Effector memory CD8-positive, alpha-beta T cell (primary cell): ENCODE data around the gene DLG2.

Experiments used
- ATAC-seq: fragments of 150-1000 bp; cut with Tn5 transposase; replicated peaks from 2 replicates; pipeline ENCODE4 v1.10.0; 2021; ENCODE audit warnings: mild to moderate bottlenecking, moderate library complexity
- DNase-seq, 3 experiments: peaks; one replicate each; pipeline ENCODE4 v3.0.0; 2021
- H3K27ac Mint-ChIP-seq, 2 donors: one replicate each; pipeline ENCODE4 v1.8.0; 2022; ENCODE audit warnings: mild to moderate bottlenecking in 2 of 2, mixed read lengths in 2 of 2, moderate library complexity in 2 of 2
- H3K27me3 Mint-ChIP-seq, 2 donors: one replicate each; pipeline ENCODE4 v1.8.0; 2022; ENCODE audit warnings: mixed read lengths in 2 of 2
- H3K36me3 Mint-ChIP-seq: one replicate; pipeline ENCODE4 v1.8.0; 2022; ENCODE audit warnings: mild to moderate bottlenecking, moderate library complexity, mixed read lengths; ENCODE audit not compliant: insufficient read depth
- H3K4me1 Mint-ChIP-seq, 2 donors: one replicate each; pipeline ENCODE4 v1.8.0; 2022; ENCODE audit warnings: low read depth in 2 of 2, mixed read lengths in 2 of 2
- H3K4me3 Mint-ChIP-seq, 2 donors: one replicate each; pipeline ENCODE4 v1.8.0; 2022; ENCODE audit warnings: mild to moderate bottlenecking in 2 of 2, mixed read lengths in 2 of 2, moderate library complexity in 2 of 2
- H3K9me3 Mint-ChIP-seq, 2 donors: one replicate each; pipeline ENCODE4 v1.8.0; 2022; ENCODE audit warnings: mixed read lengths in 2 of 2

The DLG2 gene

DNA sequence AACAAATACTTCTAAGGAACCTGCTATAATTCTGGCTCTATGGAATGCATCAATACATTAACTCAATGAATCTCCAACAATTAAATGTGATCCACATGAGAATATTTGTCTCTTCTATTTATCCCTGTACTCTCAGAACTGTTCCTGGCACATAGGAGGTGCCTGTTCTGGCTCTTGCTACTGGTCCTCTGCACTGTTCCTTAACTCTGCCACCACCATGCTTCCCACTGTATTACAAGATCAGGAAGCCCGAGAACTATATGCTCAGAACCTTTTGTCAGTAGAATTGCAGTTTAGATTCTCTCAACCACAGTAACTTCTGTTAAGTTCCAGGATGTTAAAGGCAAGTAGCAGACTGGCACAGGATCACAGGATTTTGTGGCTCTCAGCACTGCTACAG lies 1964.7 kb downstream of the DLG2 start:
- ATAC-seq (no peak), DNase-seq (no peak)
- H3K27me3 Mint-ChIP-seq = no peaks in the 10 kb centered on the region
- H3K4me3 Mint-ChIP-seq = no peak overlapping the region
- no peaks in the 10 kb centered on the region for H3K36me3 Mint-ChIP-seq
- no peaks in the 10 kb centered on the region for H3K9me3 Mint-ChIP-seq
- H3K27ac Mint-ChIP-seq = no peak overlapping the region
- no peaks in the 10 kb centered on the region for H3K4me1 Mint-ChIP-seq

GRCh38 chr11:83661491-83662350 lies 1965.4 kb downstream of the DLG2 start:
- no peaks in the 10 kb centered on the region for H3K4me1 Mint-ChIP-seq
- peaks cover 0 to 2% of the 10 kb centered on the region in 2 donors for H3K9me3 Mint-ChIP-seq
- no peaks in the 10 kb centered on the region for H3K36me3 Mint-ChIP-seq
- ATAC-seq = no peak
- no peak overlapping the region for H3K4me3 Mint-ChIP-seq
- H3K27me3 Mint-ChIP-seq = no peaks in the 10 kb centered on the region
- no peak for DNase-seq
- H3K27ac Mint-ChIP-seq = no peak overlapping the region

GRCh38 chr11:83659466-83659865 lies 1967.7 kb downstream of the DLG2 start:
- no peak for DNase-seq
- H3K27ac Mint-ChIP-seq = no peak overlapping the region

DNA sequence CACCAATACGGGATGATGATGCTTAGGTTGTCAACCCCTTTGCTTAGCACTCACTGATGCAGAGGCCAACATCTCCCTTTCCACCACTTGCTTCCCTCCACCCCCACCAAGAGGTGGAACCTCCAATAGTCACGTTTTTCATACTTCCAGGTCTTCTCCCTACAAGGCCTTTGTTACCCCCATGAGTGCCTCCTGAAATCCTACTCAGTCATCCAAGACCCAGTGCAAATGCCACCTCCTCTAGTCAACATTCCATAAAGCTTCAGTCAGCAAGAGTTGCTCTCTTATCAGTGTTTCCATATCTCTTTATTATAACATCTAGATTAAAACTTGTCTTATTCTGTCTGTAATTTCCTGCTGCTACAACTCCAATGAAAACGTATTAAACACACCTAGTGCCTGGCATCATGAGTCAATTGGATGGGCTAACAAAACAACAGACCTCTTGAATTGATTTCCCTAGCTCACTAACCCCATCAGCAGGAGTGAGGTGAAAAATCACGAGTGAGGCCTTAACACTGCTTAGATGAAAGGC lies 1970.3 kb downstream of the DLG2 start:
- H3K9me3 Mint-ChIP-seq = peaks cover 0 to 2% of the 10 kb centered on the region in 2 donors
- no peak overlapping the region for H3K4me3 Mint-ChIP-seq
- ATAC-seq (no peak), DNase-seq (no peak)
- H3K27me3 Mint-ChIP-seq = no peaks in the 10 kb centered on the region
- H3K36me3 Mint-ChIP-seq = no peaks in the 10 kb centered on the region
- no peak overlapping the region for H3K27ac Mint-ChIP-seq
- H3K4me1 Mint-ChIP-seq = no peaks in the 10 kb centered on the region

More at GRCh38 chr11:83659466-83659865, 1967.7 kb downstream of the DLG2 start:
- Mint-ChIP-seq H3K9me3 (peaks cover 0 to 2% of the 10 kb centered on the region in 2 donors), H3K36me3 (no peaks in the 10 kb centered on the region), H3K4me1 (no peaks in the 10 kb centered on the region), H3K27me3 (no peaks in the 10 kb centered on the region), H3K4me3 (no peak overlapping the region)
- no peak for ATAC-seq

- H3K4me3 Mint-ChIP-seq = no peak overlapping the region
- ATAC-seq (no peak), DNase-seq (no peak)
- peaks cover 0 to 2% of the 10 kb centered on the region in 2 donors for H3K9me3 Mint-ChIP-seq
- H3K4me1 Mint-ChIP-seq = no peaks in the 10 kb centered on the region
- H3K27me3 Mint-ChIP-seq = no peaks in the 10 kb centered on the region
- no peak overlapping the region for H3K27ac Mint-ChIP-seq
- H3K36me3 Mint-ChIP-seq = no peaks in the 10 kb centered on the region
Measured at GRCh38 chr11:83655976-83656375, 1971.2 kb downstream of the DLG2 start.

GRCh38 chr11:83649528-83649855 lies 1977.7 kb downstream of the DLG2 start:
- ATAC-seq (no peak), DNase-seq (no peak)
- Mint-ChIP-seq H3K27ac (no peak overlapping the region), H3K4me1 (no peaks in the 10 kb centered on the region), H3K4me3 (no peak overlapping the region), H3K9me3 (peaks cover 0 to 2% of the 10 kb centered on the region in 2 donors), H3K36me3 (no peaks in the 10 kb centered on the region), H3K27me3 (peaks cover 6% of the 10 kb centered on the region in 2 donors)

- Mint-ChIP-seq H3K4me1 (no peaks in the 10 kb centered on the region), H3K36me3 (no peaks in the 10 kb centered on the region), H3K9me3 (peaks cover 0 to 2% of the 10 kb centered on the region in 2 donors), H3K27ac (no peak overlapping the region), H3K27me3 (peaks cover 6% of the 10 kb centered on the region in 2 donors), H3K4me3 (no peak overlapping the region)
- ATAC-seq (no peak), DNase-seq (no peak)
Measured at GRCh38 chr11:83648610-83649527, 1978.3 kb downstream of the DLG2 start.

DNA sequence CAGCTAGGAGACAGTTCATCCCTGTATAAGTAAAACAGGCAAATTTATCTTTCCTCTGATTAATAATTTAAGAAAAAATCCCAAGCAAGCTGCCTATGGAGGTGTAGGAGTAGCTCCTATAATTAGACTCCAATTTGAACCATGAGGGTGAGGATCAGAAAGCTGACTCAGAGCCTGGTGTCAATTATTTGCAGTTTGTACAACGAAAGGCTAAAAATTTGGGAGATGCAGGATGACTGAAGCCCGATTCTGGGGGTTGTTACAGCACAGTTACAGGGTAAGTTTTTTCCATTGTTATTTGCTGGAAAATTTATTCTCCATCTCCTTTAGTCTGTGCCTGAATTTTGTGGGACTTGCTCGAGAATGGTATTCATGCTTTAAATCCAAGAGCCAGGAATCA lies 1981.6 kb downstream of the DLG2 start:
- DNase-seq = no peak
- Mint-ChIP-seq H3K9me3 (peaks cover 0 to 2% of the 10 kb centered on the region in 2 donors), H3K36me3 (no peaks in the 10 kb centered on the region), H3K27ac (no peak overlapping the region), H3K4me3 (no peak overlapping the region), H3K27me3 (peaks cover 6% of the 10 kb centered on the region in 2 donors), H3K4me1 (no peaks in the 10 kb centered on the region)
- no peak for ATAC-seq

- Mint-ChIP-seq H3K4me1 (no peaks in the 10 kb centered on the region), H3K27ac (no peak overlapping the region), H3K9me3 (no peaks in the 10 kb centered on the region), H3K36me3 (no peaks in the 10 kb centered on the region), H3K27me3 (peaks cover 6% of the 10 kb centered on the region in 2 donors), H3K4me3 (no peak overlapping the region)
- no peak for DNase-seq
- no peak for ATAC-seq
Measured at GRCh38 chr11:83643115-83643514, 1984.0 kb downstream of the DLG2 start.

GRCh38 chr11:83642500-83642899 lies 1984.6 kb downstream of the DLG2 start:
- no peak overlapping the region for H3K27ac Mint-ChIP-seq
- no peaks in the 10 kb centered on the region for H3K4me1 Mint-ChIP-seq
- H3K36me3 Mint-ChIP-seq = no peaks in the 10 kb centered on the region
- H3K27me3 Mint-ChIP-seq = peaks cover 6% of the 10 kb centered on the region in 2 donors
- DNase-seq (no peak), ATAC-seq (no peak)
- no peaks in the 10 kb centered on the region for H3K9me3 Mint-ChIP-seq
- no peak overlapping the region for H3K4me3 Mint-ChIP-seq

DNA sequence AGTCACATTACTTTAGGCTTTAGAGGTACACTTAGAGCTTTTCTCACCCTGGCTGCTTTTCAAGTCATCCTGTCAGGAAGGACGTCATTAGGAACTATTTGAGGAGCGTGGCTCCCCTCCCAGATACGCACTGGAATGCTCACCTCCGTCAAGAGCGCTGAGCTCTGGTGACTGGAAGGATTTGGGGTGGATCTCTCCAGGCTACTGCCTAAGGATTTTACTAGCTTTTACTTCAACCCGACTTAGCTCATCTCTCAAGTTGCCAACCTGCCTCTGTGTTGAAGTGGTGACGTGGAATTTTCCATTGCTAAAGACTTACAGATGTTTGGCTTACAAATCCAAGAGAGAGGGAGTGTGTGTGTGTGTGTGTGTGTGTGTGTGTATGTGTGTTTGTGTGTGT lies 1985.6 kb downstream of the DLG2 start:
- H3K27ac Mint-ChIP-seq = no peak overlapping the region
- DNase-seq = no peak
- H3K4me3 Mint-ChIP-seq = no peak overlapping the region
- H3K27me3 Mint-ChIP-seq = peaks cover 0 to 6% of the 10 kb centered on the region in 2 donors
- ATAC-seq = no peak
- H3K9me3 Mint-ChIP-seq = no peaks in the 10 kb centered on the region
- H3K36me3 Mint-ChIP-seq = no peaks in the 10 kb centered on the region
- H3K4me1 Mint-ChIP-seq = no peaks in the 10 kb centered on the region

- no peak for ATAC-seq
- peaks cover 0 to 6% of the 10 kb centered on the region in 2 donors for H3K27me3 Mint-ChIP-seq
- DNase-seq = no peak
- H3K27ac Mint-ChIP-seq = no peak overlapping the region
- no peaks in the 10 kb centered on the region for H3K4me1 Mint-ChIP-seq
- H3K36me3 Mint-ChIP-seq = no peaks in the 10 kb centered on the region
- no peaks in the 10 kb centered on the region for H3K9me3 Mint-ChIP-seq
- no peak overlapping the region for H3K4me3 Mint-ChIP-seq
Measured at GRCh38 chr11:83639995-83640758, 1987.0 kb downstream of the DLG2 start.

GRCh38 chr11:83635166-83635565 lies 1992.0 kb downstream of the DLG2 start:
- Mint-ChIP-seq H3K4me3 (no peak overlapping the region), H3K9me3 (no peaks in the 10 kb centered on the region), H3K27ac (no peak overlapping the region), H3K4me1 (no peaks in the 10 kb centered on the region), H3K27me3 (no peaks in the 10 kb centered on the region), H3K36me3 (no peaks in the 10 kb centered on the region)
- DNase-seq = no peak
- no peak for ATAC-seq
